Islet of Langerhans (tissue), 1 donor: ENCODE measurements around the gene CHMP6.

Source experiments
- FAIRE-seq: peaks from one replicate; lab custom pipeline; 2011; peaks lifted over from hg19 to GRCh38; lab: Jason Lieb, UNC

CHMP6 gene

DNA sequence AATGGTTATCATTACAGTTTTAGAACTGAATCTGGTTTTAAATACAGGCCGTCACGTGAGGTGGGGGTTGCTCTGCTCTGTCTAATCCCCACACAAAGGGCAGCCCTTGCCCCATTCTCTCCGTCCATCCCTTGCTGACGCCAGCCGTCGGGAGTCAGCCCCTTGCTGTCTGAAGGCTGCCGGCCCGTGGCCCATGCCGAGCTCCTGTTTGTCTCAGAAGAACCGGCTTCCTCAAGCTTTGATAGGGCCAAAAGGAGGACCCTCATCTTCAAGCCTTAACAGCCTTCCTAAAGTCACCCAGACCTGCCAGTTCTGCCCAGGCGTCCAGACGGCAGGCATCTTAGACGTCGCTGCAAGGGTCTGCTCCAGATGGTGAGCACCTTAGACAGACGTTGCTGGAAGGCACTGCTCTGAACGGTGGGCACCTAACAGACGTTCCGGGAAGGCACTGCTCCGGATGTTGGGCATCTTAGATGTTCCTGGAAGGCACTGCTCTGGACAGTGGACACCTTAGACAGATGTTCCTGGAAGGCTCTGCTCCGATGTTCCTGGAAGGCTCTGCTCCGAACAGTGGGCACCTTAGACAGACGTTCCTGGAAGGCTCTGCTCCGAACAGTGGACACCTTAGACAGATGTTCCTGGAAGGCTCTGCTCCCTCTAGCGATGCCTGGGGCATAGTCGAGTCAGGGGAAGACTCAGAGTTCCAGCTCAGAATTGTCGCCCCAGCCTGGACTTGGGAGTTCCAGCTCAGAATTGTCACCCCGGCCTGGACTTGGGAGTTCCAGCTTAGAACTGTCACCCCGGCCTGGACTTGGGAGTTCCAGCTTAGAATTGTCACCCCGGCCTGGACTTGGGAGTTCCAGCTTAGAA, 35.1 kb upstream of the CHMP6 start:
- no peak for FAIRE-seq

DNA sequence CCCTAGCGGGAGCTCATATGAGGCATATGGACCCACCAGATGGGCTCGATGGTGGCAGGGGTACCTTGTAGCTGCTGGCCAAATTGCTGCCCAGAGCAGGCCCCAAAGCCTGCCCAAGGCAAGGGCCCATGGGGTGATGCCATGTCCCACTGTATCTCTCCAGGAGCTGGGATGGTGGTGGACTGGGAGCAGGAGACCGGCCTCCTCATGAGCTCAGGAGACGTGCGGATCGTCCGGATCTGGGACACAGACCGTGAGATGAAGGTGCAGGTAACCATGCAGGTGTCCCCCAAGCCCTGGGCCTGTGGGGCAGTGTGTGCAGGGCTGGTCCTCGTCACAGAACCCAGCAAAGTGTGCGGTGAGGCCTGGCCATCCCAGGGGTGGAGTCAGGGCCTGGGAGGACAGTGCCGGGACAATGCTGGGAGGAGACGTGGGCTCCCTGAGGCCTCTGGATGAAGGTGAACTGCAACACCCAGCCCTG, 34.1 kb upstream of the CHMP6 start:
- FAIRE-seq: no peak

DNA sequence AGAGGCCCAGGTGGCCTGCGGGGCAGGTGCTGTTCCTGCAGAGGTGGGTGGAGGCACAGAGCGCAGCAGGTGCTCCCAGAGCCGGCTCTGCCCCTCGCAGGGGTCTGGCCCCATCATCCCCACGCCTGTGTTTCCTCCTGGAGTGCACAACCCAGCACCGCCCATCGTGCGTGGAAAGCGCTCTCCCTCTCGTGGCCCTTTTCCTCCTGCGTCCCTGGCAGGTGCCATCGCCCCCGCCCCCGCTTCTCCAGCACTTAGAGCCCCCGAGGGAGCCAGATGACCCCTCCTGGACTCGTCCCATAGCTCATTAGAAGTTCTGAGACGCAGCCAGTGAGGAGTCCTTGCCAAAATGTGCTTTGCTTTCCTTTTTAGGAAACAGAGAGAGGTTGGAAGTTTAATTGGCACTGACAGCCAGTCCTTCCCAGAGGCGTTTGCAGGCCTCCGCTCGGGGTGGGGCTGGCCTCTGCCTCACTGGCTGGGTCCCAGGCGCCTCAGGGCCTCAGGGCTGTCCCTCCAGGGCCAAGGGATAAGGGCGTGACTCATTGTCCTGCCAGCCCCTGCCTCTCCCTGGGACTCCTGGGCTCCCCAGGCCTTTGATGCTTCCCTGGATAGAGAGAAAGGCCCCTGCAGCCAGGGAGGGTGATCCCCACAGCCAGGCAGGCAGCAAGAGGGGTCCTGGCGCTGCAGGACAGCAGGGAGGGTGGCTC, 32.2 kb upstream of the CHMP6 start:
- FAIRE-seq: no peak

DNA sequence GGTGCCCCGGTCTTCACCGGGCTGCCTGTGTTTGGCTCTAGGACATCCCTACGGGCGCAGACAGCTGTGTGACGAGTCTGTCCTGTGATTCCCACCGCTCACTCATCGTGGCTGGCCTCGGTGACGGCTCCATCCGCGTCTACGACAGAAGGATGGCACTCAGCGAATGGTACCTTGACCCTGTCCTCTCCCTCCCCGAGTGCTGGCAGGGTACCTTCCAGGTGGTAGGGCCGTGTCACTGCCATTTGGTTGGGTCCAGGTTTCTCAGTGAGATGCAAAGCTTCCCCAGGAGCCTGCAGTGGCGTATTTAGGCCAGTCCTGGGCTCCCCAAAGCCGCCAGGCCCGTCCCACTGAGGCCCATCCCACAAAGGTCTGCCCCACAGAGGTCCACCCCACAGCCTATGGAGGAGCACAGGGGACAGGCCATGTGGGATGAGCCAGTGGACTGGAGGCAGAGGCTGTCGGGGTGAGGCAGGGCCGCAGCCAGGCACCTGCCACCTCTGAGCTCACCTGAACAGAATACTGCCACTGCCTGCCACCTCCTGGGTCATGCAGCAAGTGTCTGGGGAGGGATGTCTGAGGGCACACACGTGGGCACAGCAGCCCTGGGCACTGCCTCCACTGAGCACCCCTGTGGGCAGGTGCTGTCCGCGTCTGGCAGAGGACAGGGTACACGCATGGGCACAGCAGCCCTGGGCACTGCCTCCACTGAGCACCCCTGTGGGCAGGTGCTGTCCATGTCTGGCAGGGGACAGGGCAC, 31.4 kb upstream of the CHMP6 start:
- no peak for FAIRE-seq

DNA sequence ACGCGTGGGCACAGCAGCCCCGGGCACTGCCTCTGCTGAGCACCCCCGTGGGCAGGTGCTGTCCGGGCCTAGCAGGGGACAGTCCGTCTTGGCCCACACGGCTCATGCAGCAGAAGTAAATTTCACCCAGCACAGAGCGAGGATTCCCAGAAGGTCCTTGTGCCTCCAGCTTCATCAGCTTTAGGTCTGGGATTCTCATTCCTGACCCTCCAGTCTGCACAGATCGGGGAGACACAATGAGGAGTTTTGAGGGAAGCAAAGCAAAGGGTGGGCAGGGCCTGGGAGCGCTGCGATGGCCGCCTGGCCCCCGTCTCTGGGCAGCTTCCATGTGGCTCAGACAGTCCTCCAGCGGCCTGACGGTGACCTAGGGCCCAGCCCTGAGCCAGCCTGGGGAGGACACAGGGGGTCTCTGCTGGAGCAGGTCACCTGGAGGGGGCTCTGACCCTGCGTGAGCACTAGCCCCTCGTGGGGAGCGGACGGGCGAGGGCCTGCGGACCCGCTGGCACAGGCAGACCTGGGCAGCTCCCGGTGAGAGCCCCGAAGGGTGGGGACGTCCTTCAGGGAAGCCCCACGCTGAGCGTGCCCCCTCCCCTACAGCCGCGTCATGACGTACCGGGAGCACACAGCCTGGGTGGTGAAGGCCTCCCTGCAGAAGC, 30.7 kb upstream of the CHMP6 start:
- FAIRE-seq: no peak

DNA sequence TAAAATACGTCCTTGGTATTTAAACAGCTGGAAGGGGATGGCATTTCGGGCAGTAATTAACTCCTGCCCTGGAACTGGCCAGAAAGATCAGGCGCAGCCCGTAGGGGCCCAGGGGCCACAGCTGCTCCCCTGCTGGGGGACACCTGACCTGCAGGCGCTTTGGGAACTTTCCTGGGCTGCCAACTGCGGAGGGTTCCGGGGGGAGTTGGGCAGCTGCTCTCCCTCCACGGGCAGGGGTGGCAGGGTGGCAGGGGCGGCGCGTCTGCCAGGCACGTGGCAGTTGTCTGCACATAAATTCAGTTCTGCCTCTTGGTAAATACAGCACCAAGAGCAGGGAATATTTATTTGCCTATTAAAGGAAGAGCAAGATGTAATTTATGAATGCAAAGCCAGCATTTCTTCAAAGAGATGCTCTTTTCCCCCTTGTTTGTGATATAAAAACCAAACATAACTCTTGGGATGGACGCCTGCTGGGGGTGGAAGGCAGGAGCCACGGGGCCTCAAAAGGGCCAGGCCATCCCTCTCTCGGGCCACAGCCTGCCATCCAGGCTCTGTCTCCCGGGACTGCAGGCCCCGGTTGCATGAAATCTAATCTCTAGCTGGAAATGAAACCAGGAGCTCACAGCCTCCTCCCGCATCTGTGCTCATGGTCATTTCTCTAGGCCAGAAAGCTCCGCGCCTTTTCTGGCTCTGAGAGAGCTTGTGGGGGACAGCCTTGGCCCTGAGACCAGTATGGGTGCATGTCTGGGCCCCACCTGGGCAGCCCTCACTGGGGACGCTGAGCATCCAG, 29.9 kb upstream of the CHMP6 start:
- FAIRE-seq: no peak

DNA sequence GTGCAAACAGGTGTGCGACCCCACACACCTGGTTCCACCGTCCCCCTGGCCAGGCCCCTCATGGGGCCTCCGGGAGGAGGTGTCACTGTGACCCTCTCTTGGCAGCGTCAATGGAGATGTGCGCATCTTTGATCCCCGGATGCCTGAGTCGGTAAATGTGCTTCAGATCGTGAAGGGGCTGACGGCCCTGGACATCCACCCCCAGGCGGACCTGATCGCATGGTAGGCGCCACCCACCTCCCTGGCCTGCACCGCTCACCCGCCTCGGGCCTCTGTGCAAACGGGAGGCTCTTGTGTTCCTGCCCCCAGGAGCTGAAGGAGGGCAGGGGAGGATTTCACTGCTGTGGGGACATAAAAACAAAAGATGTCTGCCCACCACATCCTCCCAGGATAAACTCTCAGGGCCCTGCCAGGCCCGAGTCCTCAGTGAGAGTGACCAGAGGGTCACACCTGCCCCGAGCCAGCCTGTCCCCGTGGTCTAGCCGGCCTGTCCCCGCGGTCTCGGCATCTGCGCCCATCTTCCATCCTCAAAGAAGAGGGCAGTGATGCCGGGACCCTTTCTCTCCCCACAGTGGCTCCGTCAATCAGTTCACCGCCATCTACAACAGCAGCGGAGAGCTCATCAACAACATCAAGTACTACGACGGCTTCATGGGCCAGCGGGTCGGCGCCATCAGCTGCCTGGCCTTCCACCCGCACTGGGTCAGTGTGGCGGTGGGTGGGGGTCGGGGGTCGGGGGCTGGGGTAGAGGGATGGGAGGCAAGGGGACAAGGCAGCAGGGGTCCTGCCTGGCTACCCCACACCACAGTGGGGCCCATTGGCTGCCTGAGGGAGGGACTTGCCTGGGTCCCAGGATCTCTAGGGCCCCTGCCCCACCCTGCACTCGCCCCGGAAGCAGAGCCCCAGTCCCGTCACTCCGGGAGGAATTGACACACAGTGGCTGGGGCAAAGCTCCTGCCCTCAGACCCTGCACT, 29.0 kb upstream of the CHMP6 start:
- FAIRE-seq: no peak

DNA sequence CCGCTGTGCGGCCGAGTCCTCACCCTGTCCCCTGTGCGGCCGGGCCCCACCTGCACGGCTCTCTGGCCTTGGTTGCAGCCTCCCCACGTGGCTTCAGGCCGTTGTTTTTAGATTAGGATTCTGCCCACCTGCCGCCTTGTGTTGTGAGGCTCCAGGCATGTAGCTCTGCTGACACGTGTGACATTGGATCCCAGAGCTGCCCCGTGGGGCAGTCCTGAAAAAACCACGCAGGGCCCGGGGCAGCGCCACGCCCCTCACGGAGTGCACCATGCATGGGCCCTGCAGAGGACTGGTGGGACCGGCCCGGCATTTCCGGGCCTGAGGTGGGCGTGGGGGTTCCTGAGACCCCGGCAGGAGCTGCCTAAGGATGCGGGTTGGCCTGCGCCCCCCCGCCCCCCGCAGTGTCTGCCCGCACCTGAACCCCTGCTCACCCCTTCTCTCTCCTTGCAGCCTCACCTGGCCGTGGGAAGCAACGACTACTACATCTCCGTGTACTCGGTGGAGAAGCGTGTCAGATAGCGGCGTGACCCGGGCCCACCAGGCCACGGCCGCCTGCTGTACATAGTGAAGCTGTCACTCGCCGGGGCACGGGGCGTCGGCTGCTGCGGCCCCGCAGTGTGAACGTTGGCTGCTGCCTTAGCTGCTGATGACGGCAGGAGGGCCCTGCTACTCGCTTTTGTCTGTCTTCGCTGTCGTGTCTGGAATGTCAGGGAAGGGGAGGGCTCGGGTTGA, 27.7 kb upstream of the CHMP6 start:
- no peak for FAIRE-seq

DNA sequence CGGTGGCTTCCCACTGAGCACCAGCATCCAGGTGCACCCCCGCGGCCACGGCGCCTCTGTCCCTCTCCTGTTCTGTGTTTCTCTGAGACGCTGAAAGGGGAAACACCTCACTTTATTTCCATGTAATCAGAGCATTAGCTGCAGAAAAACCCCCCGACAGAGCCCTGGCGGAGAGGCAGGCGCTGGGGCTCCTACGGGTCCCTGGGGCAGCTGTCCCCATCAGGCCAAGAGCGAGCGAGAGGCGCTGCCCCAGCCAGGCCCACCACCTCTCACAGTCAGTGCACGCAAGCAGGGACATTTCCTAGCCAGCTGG, 27.1 kb upstream of the CHMP6 start:
- FAIRE-seq: no peak

DNA sequence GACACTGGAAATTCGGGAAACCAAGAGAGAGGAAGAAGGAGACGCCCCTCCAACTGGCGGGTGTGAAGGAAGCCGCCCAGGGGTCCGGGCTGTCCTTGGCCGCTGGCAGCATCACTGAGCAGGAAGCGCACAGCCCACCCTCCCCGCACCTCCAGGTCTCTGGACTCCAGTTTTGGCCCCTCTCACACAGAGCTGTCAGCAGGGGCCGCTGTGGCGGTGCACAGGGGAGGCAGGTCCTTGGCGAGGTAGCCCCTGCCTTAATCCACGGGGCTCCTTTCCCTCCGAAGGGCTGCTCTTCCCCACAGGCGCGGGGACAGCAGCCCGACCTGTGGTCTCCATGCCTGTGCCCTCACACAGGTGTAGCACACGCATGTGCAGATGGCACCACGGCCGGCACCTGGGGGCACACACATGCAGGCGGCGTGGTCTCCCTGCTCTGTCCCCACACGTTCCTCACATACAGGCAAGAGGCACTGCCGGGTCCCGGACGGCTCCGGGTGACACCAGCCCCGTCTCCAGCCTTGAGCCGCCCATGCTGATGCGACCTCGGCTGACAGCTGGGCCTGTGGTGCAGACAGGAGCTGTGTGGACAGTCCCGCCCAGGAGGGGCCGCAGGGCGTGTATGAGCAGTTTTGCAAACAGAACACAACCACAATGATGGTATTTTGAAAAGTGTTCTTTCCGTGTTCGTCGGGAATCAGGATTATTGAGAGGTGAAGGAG, 26.6 kb upstream of the CHMP6 start:
- FAIRE-seq: no peak

DNA sequence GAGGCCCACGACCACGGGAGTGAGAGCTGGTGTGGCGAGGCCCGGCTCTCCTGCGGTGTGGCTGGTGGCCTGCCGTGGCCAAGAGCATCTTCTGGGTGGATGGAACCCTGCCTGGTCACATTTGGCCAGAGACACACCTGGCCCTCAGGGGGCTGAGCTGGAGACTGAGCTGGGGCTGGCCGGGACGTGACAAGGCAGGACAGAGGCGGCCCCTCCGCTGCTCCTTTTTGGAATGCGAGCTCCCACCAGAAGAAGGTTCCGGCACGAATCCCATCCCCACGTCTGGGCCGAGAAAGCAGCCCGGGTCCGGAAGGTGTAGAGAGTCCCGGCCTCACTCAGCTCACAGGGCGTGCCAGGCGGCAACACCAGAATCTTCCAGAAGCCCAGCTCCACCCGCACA, 26.0 kb upstream of the CHMP6 start:
- FAIRE-seq: no peak

DNA sequence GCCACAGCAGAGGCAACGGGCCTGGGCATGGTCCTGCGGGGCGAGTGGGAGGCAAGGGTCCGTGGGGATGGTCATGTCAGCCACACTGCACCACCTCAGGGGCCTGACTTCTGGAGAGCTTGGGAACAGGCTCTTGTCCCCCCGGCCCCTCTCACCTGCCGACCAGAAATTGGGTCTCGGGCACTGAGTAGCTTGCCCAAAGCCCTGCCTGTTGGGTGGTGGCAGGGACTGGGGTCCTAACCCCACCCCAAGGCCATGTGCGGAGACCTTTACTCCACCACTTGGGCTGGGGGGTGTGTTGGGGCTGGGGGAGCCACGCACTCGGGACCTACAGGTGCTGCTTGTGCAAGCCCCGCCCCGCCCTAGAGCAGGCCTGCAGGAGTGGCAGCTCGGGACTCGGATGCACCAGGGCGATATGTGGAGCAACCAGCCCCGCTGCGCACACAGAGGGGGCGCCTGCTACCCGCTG, 24.2 kb upstream of the CHMP6 start:
- FAIRE-seq: no peak

DNA sequence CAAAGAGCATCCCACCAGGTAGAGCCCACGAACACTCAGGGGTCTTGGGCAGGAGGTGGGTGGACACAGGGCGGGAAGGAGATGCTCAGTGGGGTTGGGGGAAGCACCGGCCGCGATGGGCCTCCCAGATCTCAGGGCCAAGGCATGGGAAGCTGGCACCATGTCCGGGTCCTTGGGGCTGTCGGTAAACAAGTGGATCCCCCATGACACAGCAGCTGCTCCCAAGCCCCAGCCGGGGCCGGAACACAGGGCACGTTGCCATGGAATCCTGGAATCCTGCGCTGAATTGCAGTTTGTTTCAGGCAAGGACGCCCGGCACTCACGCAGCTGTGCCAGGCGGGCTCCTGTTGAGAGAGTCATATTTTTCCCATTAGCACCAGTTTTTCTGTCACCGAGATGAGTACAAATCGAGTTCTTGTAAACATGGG, 23.0 kb upstream of the CHMP6 start:
- FAIRE-seq: no peak

DNA sequence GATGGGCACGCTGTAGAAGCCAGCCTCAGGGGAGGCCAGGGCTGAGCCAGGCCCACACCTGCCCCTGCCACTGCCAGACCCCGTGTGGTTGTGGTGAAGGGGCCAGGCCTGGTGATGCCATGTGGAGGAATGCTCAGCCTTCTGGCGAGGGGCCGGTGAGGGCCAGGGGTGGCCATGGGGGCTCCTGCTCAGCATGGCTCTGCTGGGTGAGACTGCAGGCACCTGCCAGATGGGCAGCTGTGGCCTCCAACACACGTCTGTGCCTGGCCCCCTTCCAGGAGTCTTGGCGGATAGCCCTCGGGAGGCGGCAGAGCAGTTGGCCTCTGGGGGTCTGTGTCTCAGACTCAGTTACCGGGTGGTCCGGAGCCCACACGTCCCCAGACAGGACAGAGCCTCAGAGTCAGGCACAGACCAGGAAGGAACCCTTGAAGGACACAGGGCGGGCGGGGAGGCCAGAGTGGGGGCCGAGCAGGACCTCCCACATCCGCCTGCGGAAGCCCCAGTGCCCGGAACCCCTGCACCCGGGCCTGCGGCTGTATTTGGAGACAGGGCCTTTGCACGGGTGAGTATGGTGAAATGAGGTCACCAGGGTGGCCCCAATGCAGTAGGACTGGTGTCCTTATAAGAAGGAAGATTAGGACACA, 22.5 kb upstream of the CHMP6 start:
- no peak for FAIRE-seq

DNA sequence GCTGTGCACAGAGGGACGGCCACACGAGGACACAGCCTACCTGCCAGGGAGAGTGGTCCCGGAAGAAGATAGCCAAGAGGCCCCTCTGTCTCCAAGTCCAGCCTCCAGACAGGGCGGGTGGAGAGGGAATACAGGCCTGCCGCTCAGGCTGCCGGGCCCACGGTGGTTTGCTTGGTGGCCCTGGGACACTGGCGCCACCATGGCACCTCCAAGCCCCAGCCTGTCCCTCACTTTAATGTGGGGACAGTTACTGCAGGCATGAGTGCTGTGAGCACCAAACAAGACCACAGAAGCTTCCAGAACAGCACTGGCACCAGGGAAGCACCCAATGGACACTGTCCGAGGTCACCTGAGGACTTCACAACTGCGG, 22.0 kb upstream of the CHMP6 start:
- FAIRE-seq: no peak

DNA sequence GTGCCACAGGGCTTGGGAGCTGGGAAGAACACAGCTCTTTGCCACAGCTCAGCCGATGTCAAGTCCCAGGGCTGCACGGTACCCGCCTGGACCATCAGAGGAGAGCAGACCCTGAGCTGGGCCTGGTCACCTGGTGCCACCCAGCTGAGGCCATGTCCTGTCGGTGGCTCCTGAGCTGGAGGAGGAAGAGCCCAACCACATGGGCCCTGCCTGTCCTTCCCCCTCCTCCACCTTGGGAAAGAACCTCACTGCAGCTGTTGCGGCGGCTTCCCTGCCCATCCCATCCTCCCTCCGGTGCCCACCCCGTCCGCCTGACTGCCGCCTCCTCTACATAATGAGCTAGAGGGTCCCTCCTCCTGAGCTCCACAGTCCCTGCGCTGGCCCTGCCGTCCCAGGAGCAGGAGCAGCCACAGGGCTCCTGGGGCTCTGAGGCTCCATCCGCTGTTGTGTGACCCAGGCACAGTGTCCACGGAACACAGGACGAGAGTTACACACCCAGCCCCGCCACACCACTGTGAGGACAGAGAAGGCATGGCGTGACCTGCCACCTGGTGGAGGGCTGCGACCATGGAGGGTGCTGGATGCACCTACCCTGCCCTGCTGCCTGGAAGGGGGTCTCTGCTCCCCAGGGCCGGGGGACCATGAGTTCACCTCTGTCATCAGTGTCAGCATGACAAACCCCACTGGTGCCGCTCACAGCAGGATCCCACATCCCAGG, 21.4 kb upstream of the CHMP6 start:
- FAIRE-seq: no peak

DNA sequence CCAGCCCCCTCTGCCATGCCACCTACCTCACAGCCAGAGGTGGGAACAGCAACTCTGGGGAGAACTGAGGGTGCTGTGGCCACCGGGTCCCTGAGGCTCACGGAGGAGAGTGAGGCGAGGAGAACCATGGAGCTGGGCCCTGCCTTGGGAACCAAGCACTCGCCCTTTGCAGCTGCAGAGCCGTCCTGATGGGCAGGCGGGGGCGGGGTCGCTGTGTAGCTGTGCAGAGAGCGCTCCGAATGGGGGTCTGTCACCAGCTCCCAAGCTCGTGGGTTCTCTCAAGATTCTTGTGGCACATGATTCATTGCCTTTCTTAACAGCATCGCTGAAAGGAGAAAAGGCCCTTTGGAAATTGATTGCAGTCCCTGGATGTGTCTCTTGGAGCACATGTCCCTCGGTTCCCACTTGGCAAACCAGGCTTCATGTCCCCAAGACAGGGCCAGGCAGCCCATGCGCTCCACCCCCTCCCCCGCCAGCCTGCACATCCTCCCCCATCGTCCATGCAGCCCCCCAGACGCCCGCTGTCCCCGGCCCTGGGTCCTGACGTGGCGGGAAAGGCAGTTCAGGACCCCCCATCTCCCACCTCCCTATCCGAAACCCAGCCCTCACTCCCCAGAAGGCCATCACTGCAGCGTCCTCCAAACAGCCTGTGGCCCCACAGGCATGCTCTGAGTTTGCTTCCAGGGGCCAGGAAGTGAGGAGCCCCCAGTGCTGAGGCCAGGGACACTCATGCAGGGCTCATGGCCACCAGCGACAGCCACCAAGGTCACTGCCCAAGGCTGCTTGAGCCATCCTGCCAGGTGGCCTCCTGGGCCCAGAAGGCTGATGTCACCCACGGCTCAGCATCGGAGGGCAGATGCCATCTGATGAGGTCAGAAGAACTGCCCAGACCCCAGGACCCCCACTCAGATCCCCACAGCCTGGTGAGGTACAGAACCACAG, 20.6 kb upstream of the CHMP6 start:
- FAIRE-seq: no peak
